ENCODE measurements around the gene PLB1. TPM values are rescaled to one million over a fixed set of nuclear protein-coding genes. Genes with fewer than 3 reads are reported as not detected.

PLB1 gene
- total RNA-seq, 2 experiments from 2014 or later = 0.25 to 0.50 TPM

GRCh38 chr2:28644760-28645159 lies 148.9 kb downstream of the PLB1 start:
- intact Hi-C loops (cut with micrococcal nuclease) = no loop called here
- no peak for DNase-seq
- ATAC-seq = no peak
- no peaks in the 10 kb centered on the region for H3K36me3 Mint-ChIP-seq (ENCODE audit: low read depth)
- no peak overlapping the region for H3K4me3 Mint-ChIP-seq
- no peaks in the 10 kb centered on the region for H3K9me3 Mint-ChIP-seq
- H3K4me1 Mint-ChIP-seq (ENCODE audit: low read depth) = peaks cover 27% of the 10 kb centered on the region
- no peak for TF ChIP-seq CTCF (IDR thresholded peaks at IDR 0.05)
- ChIA-PET CTCF (interaction anchor here (1.0 kb wide), 1 partner anchor 50 kb away, joined by 3 read pairs; no protein-coding TSS in a partner anchor), POLR2A (interaction anchor here (0.7 kb wide), 1 partner anchor 21 kb away, joined by 3 read pairs; no protein-coding TSS in a partner anchor)
- no peak overlapping the region for H3K27ac Mint-ChIP-seq
- no peaks in the 10 kb centered on the region for H3K27me3 Mint-ChIP-seq

GRCh38 chr2:28645553-28645952 lies 149.7 kb downstream of the PLB1 start:
- POLR2A ChIA-PET = interaction anchor here (0.7 kb wide), 1 partner anchor 22 kb away, joined by 3 read pairs; no protein-coding TSS in a partner anchor
- no peak for TF ChIP-seq CTCF (IDR thresholded peaks at IDR 0.05)
- CTCF ChIA-PET = interaction anchor here (0.9 kb wide), 1 partner anchor 78 kb away, joined by 3 read pairs; no protein-coding TSS in a partner anchor

GRCh38 chr2:28647682-28648081 lies 151.8 kb downstream of the PLB1 start:
- no peaks in the 10 kb centered on the region for H3K9me3 Mint-ChIP-seq
- H3K4me3 Mint-ChIP-seq = no peak overlapping the region
- intact Hi-C loops (cut with micrococcal nuclease) = no loop called here
- H3K4me1 Mint-ChIP-seq (ENCODE audit: low read depth) = peaks cover 35% of the 10 kb centered on the region
- H3K27ac Mint-ChIP-seq = no peak overlapping the region
- ChIA-PET POLR2A (no interaction called here), CTCF (no interaction called here)
- ATAC-seq (no peak), DNase-seq (no peak)
- no peaks in the 10 kb centered on the region for H3K36me3 Mint-ChIP-seq (ENCODE audit: low read depth)
- no peak for TF ChIP-seq CTCF (IDR thresholded peaks at IDR 0.05)
- no peaks in the 10 kb centered on the region for H3K27me3 Mint-ChIP-seq

More at GRCh38 chr2:28645553-28645952, 149.7 kb downstream of the PLB1 start:
- ATAC-seq (no peak), DNase-seq (no peak)
- no peak overlapping the region for H3K4me3 Mint-ChIP-seq
- intact Hi-C loops (cut with micrococcal nuclease) = no loop called here
- no peak overlapping the region for H3K27ac Mint-ChIP-seq
- no peaks in the 10 kb centered on the region for H3K9me3 Mint-ChIP-seq
- H3K27me3 Mint-ChIP-seq = no peaks in the 10 kb centered on the region
- H3K4me1 Mint-ChIP-seq (ENCODE audit: low read depth) = peaks cover 28% of the 10 kb centered on the region
- H3K36me3 Mint-ChIP-seq (ENCODE audit: low read depth) = no peaks in the 10 kb centered on the region

- Mint-ChIP-seq H3K27me3 (no peaks in the 10 kb centered on the region), H3K4me1 (ENCODE audit: low read depth) (peaks cover 35% of the 10 kb centered on the region), H3K4me3 (no peak overlapping the region), H3K9me3 (no peaks in the 10 kb centered on the region), H3K27ac (peak overlapping the region; percentile 81), H3K36me3 (ENCODE audit: low read depth) (no peaks in the 10 kb centered on the region)
- POLR2A ChIA-PET = no interaction called here
- intact Hi-C loops (cut with micrococcal nuclease) = no loop called here
- DNase-seq (peak; percentile 47), ATAC-seq (peak; percentile 32)
- TF ChIP-seq CTCF (IDR thresholded peaks at IDR 0.05) = no peak
- CTCF ChIA-PET = no interaction called here
These were observed 152.3 kb downstream of the PLB1 start for GRCh38 chr2:28648147-28648546.

- Mint-ChIP-seq H3K27ac (peak overlapping the region; percentile 93), H3K36me3 (ENCODE audit: low read depth) (no peaks in the 10 kb centered on the region), H3K4me3 (no peak overlapping the region), H3K4me1 (ENCODE audit: low read depth) (peaks cover 35% of the 10 kb centered on the region), H3K9me3 (no peaks in the 10 kb centered on the region), H3K27me3 (no peaks in the 10 kb centered on the region)
- ChIA-PET POLR2A (no interaction called here), CTCF (no interaction called here)
- DNase-seq (no peak), ATAC-seq (no peak)
- intact Hi-C loops (cut with micrococcal nuclease) = no loop called here
- TF ChIP-seq CTCF (IDR thresholded peaks at IDR 0.05) = no peak
These were observed 153.0 kb downstream of the PLB1 start for GRCh38 chr2:28648671-28649395.
